HEK293 (cell line): Measurements from ENCODE around the gene EIF1.

ENCODE experiments used
- CTCF ChIA-PET: fragments of 350-600 bp; formaldehyde crosslinking; extraction: SDS; loops from one replicate; lab custom pipeline; 2021; ENCODE audit warnings: antibody characterized with exemption; lab: Yijun Ruan, JAX
- POLR2A ChIA-PET: fragments of 300-600 bp; formaldehyde crosslinking; extraction: SDS; loops from one replicate; lab custom pipeline; 2020; ENCODE audit warnings: antibody characterized with exemption, inconsistent platforms; lab: Yijun Ruan, JAX
- H3K27ac ChIP-seq: fragments of 200-500 bp; sonication (Bioruptor generic); 2 replicates; pipeline ENCODE4 v1.5.1; 2014; ENCODE audit warnings: low read depth, low read length, control low read depth, inconsistent platforms; ENCODE audit errors: extremely low read depth
- H3K36me3 ChIP-seq, 2 experiments: fragments of 200-500 bp in 1 of 2; sonication (Bioruptor generic) in 1 of 2; 1 replicate in 1 of 2; 2 replicates in 1 of 2; pipeline ENCODE4 v1.5.1; 2014 to 2017; ENCODE audit warnings: inconsistent platforms in 2 of 2, low read length in 2 of 2; ENCODE audit not compliant: control insufficient read depth in 2 of 2, insufficient read depth in 1 of 2
- H3K4me1 ChIP-seq: fragments of 200-500 bp; sonication (Bioruptor generic); 2 replicates; pipeline ENCODE4 v1.5.1; 2014; ENCODE audit warnings: mild to moderate bottlenecking, low read length, inconsistent platforms; ENCODE audit not compliant: control insufficient read depth, insufficient read depth
- H3K4me3 ChIP-seq: 2 replicates; pipeline ENCODE4 v1.5.1; 2011; ENCODE audit warnings: low read depth, mild to moderate bottlenecking, control low read depth, low read length, moderate library complexity
- H3K9me3 ChIP-seq: fragments of 200-500 bp; sonication (Bioruptor generic); 2 replicates; pipeline ENCODE4 v1.5.1; 2014; ENCODE audit warnings: low read depth, low read length, inconsistent platforms; ENCODE audit not compliant: control insufficient read depth, insufficient read depth
- GLIS1 ChIP-seq: fragments of 450-650 bp; formaldehyde crosslinking; IDR thresholded peaks from 2 replicates; pipeline ENCODE4 v1.5.1; 2016; ENCODE audit warnings: missing biosample characterization, missing genetic modification characterization
- HOXC10 ChIP-seq: sonication (generic); formaldehyde crosslinking; IDR thresholded peaks from 2 replicates; pipeline ENCODE4 v1.8.1; 2023; ENCODE audit warnings: mild to moderate bottlenecking, missing genetic modification reagents
- KLF16 ChIP-seq: fragments of 450-650 bp; formaldehyde crosslinking; IDR thresholded peaks from 2 replicates; pipeline ENCODE4 v1.5.1; 2017; ENCODE audit warnings: missing biosample characterization, missing genetic modification characterization
- KLF7 ChIP-seq: fragments of 450-650 bp; formaldehyde crosslinking; IDR thresholded peaks from 2 replicates; pipeline ENCODE4 v1.5.1; 2016; ENCODE audit warnings: missing biosample characterization, missing genetic modification characterization, borderline replicate concordance
- KLF8 ChIP-seq: fragments of 450-650 bp; formaldehyde crosslinking; IDR thresholded peaks from 2 replicates; pipeline ENCODE4 v1.5.1; 2016; ENCODE audit warnings: missing biosample characterization, missing genetic modification characterization
- OVOL3 ChIP-seq: fragments of 450-650 bp; formaldehyde crosslinking; IDR thresholded peaks from 2 replicates; pipeline ENCODE4 v1.5.1; 2016; ENCODE audit warnings: missing biosample characterization, missing genetic modification characterization
- PATZ1 ChIP-seq: fragments of 450-650 bp; formaldehyde crosslinking; IDR thresholded peaks from 2 replicates; pipeline ENCODE4 v1.5.1; 2016; ENCODE audit warnings: missing biosample characterization, missing genetic modification characterization
- PRDM1 ChIP-seq: fragments of 450-650 bp; formaldehyde crosslinking; IDR thresholded peaks from 2 replicates; pipeline ENCODE4; 2016; ENCODE audit warnings: missing biosample characterization, missing genetic modification characterization
- SP2 ChIP-seq: fragments of 450-650 bp; formaldehyde crosslinking; IDR thresholded peaks from 2 replicates; pipeline ENCODE4 v1.5.1; 2016; ENCODE audit warnings: missing biosample characterization, missing genetic modification characterization
- ZBTB17 ChIP-seq: fragments of 450-650 bp; formaldehyde crosslinking; IDR thresholded peaks from 2 replicates; pipeline ENCODE4 v1.5.1; 2016; ENCODE audit warnings: missing biosample characterization, missing genetic modification characterization
- ZBTB48 ChIP-seq: fragments of 450-650 bp; formaldehyde crosslinking; IDR thresholded peaks from 2 replicates; pipeline ENCODE4 v1.5.1; 2016; ENCODE audit warnings: missing biosample characterization, missing genetic modification characterization
- ZBTB49 ChIP-seq: fragments of 450-650 bp; formaldehyde crosslinking; IDR thresholded peaks from 2 replicates; pipeline ENCODE4 v1.5.1; 2016; ENCODE audit warnings: missing biosample characterization, missing genetic modification characterization, low read depth
- ZBTB6 ChIP-seq: fragments of 450-650 bp; formaldehyde crosslinking; IDR thresholded peaks from 2 replicates; pipeline ENCODE4 v1.5.1; 2017; ENCODE audit warnings: missing biosample characterization, missing genetic modification characterization
- ZFP41 ChIP-seq: fragments of 450-650 bp; formaldehyde crosslinking; IDR thresholded peaks from 2 replicates; pipeline ENCODE4 v1.5.1; 2016; ENCODE audit warnings: missing biosample characterization, missing genetic modification characterization, borderline replicate concordance
- ZFP69B ChIP-seq: fragments of 450-650 bp; formaldehyde crosslinking; IDR thresholded peaks from 2 replicates; pipeline ENCODE4 v1.5.1; 2016; ENCODE audit warnings: missing biosample characterization, missing genetic modification characterization
- ZIC2 ChIP-seq: fragments of 450-650 bp; formaldehyde crosslinking; IDR thresholded peaks from 2 replicates; pipeline ENCODE4 v1.5.1; 2016; ENCODE audit warnings: missing biosample characterization, missing genetic modification characterization
- ZNF121 ChIP-seq: fragments of 450-650 bp; formaldehyde crosslinking; IDR thresholded peaks from 2 replicates; pipeline ENCODE4 v1.5.1; 2016; ENCODE audit warnings: missing biosample characterization, missing genetic modification characterization
- ZNF2 ChIP-seq: fragments of 450-650 bp; formaldehyde crosslinking; IDR thresholded peaks from 2 replicates; pipeline ENCODE4 v1.5.1; 2016; ENCODE audit warnings: missing biosample characterization, missing genetic modification characterization
- ZNF202 ChIP-seq: fragments of 450-650 bp; formaldehyde crosslinking; IDR thresholded peaks from 2 replicates; pipeline ENCODE4 v1.5.1; 2016; ENCODE audit warnings: missing biosample characterization, missing genetic modification characterization, borderline replicate concordance
- ZNF214 ChIP-seq: fragments of 450-650 bp; formaldehyde crosslinking; IDR thresholded peaks from 2 replicates; pipeline ENCODE4 v1.5.1; 2017; ENCODE audit warnings: missing biosample characterization, mild to moderate bottlenecking, missing genetic modification characterization, borderline replicate concordance
- ZNF221 ChIP-seq: fragments of 450-650 bp; formaldehyde crosslinking; IDR thresholded peaks from 2 replicates; pipeline ENCODE4 v1.5.1; 2017; ENCODE audit warnings: missing biosample characterization, missing genetic modification characterization, borderline replicate concordance
- ZNF24 ChIP-seq: fragments of 450-650 bp; formaldehyde crosslinking; IDR thresholded peaks from 2 replicates; pipeline ENCODE4 v1.5.1; 2016; ENCODE audit warnings: missing biosample characterization, missing genetic modification characterization
- ZNF311 ChIP-seq: fragments of 450-650 bp; formaldehyde crosslinking; IDR thresholded peaks from 2 replicates; pipeline ENCODE4 v1.5.1; 2017; ENCODE audit warnings: missing biosample characterization, missing genetic modification characterization, borderline replicate concordance
- ZNF366 ChIP-seq: fragments of 450-650 bp; formaldehyde crosslinking; conservative IDR thresholded peaks from 2 replicates; pipeline ENCODE4 v1.5.1; 2016; ENCODE audit warnings: missing biosample characterization, missing genetic modification characterization
- ZNF561 ChIP-seq: fragments of 450-650 bp; IDR thresholded peaks from 2 replicates; pipeline ENCODE4 v1.5.1; 2018; ENCODE audit warnings: missing biosample characterization, missing genetic modification characterization, borderline replicate concordance
- ZNF571 ChIP-seq: fragments of 450-650 bp; formaldehyde crosslinking; IDR thresholded peaks from 2 replicates; pipeline ENCODE4 v1.5.0; 2017; ENCODE audit warnings: missing biosample characterization, missing genetic modification characterization
- ZNF585B ChIP-seq: fragments of 450-650 bp; formaldehyde crosslinking; IDR thresholded peaks from 2 replicates; pipeline ENCODE4 v1.5.1; 2016; ENCODE audit warnings: missing biosample characterization, missing genetic modification characterization
- ZNF639 ChIP-seq: fragments of 450-650 bp; formaldehyde crosslinking; IDR thresholded peaks from 2 replicates; pipeline ENCODE4 v1.5.1; 2016; ENCODE audit warnings: missing biosample characterization, missing genetic modification characterization
- ZNF645 ChIP-seq: fragments of 450-650 bp; formaldehyde crosslinking; IDR thresholded peaks from 2 replicates; pipeline ENCODE4; 2016; ENCODE audit warnings: missing biosample characterization, missing genetic modification characterization
- ZNF670 ChIP-seq: fragments of 450-650 bp; formaldehyde crosslinking; IDR thresholded peaks from 2 replicates; pipeline ENCODE4 v1.5.1; 2016; ENCODE audit warnings: missing biosample characterization, missing genetic modification characterization, low read depth
- ZSCAN23 ChIP-seq: fragments of 450-650 bp; formaldehyde crosslinking; IDR thresholded peaks from 2 replicates; pipeline ENCODE4 v1.5.1; 2016; ENCODE audit warnings: missing biosample characterization, missing genetic modification characterization

Gene EIF1

GRCh38 chr17:41738077-41738800, 49.6 kb downstream of the EIF1 start:
- ChIA-PET CTCF (interaction anchor here (0.6 to 6.8 kb wide), 37 partner anchors 11 to 1315 kb away, joined by 3 to 51 read pairs (median 4); partner anchors contain the start of genes JUP, KLHL10 and P3H4), POLR2A (interaction anchor here (0.6 to 1.9 kb wide), 7 partner anchors 48 to 221 kb away, joined by 3 to 17 read pairs (median 6); partner anchors contain the start of genes EIF1 and JUP)
- peaks cover 2% of the 10 kb centered on the region; the same call in 1 of the 2 replicates for H3K4me1 ChIP-seq
- peak overlapping the region; percentile 11; the same call in 1 of the 2 replicates for H3K27ac ChIP-seq
- H3K36me3 ChIP-seq: no peaks in the 10 kb centered on the region
- no peak overlapping the region for H3K4me3 ChIP-seq
- H3K9me3 ChIP-seq: no peaks in the 10 kb centered on the region
- TF ChIP-seq ZNF670 (tag by site-specific recombination) (no peak), OVOL3 (tag by site-specific recombination) (no peak), ZNF2 (tag by site-specific recombination) (peak; percentile 83), PRDM1 (tag by site-specific recombination) (peak; percentile 54; the same call in 1 of the 2 replicates), ZNF366 (tag by site-specific recombination) (no peak), ZNF24 (tag by site-specific recombination) (no peak; the same call in 1 of the 2 replicates), PATZ1 (tag by site-specific recombination) (0 out of 2 replicates have a peak, but pooled peaks have one; percentile 6), ZNF311 (tag by site-specific recombination) (no peak), ZBTB17 (peak; percentile 59), ZNF639 (tag by site-specific recombination) (peak; percentile 68; the same call in 1 of the 2 replicates), ZBTB48 (tag by site-specific recombination) (peak; percentile 42; the same call in 1 of the 2 replicates), KLF16 (tag by site-specific recombination) (no peak), ZNF202 (tag by site-specific recombination) (no peak), ZBTB6 (tag by site-specific recombination) (peak; percentile 86), ZIC2 (tag by site-specific recombination) (no peak), ZNF121 (tag by site-specific recombination) (no peak), ZFP69B (tag by site-specific recombination) (peak; percentile 48; the same call in 1 of the 2 replicates), GLIS1 (tag by site-specific recombination) (peak; percentile 34; the same call in 1 of the 2 replicates), ZNF645 (tag by site-specific recombination) (no peak), ZBTB49 (tag by site-specific recombination) (no peak), SP2 (tag by site-specific recombination) (no peak), ZNF221 (tag by site-specific recombination) (no peak), ZSCAN23 (no peak), ZNF214 (tag by site-specific recombination) (no peak), ZNF571 (tag by site-specific recombination) (no peak), ZFP41 (tag by site-specific recombination) (no peak), ZNF585B (tag by site-specific recombination) (no peak), KLF7 (tag by site-specific recombination) (peak; percentile 87), KLF8 (tag by site-specific recombination) (peak; percentile 51; the same call in 1 of the 2 replicates), ZNF561 (tag by site-specific recombination) (no peak), HOXC10 (no peak)
